ENCODE data around the gene MAML1.
A peak's percentile ranks its signal among the peaks of the same experiment; 100 is the strongest.

MAML1 gene

DNA sequence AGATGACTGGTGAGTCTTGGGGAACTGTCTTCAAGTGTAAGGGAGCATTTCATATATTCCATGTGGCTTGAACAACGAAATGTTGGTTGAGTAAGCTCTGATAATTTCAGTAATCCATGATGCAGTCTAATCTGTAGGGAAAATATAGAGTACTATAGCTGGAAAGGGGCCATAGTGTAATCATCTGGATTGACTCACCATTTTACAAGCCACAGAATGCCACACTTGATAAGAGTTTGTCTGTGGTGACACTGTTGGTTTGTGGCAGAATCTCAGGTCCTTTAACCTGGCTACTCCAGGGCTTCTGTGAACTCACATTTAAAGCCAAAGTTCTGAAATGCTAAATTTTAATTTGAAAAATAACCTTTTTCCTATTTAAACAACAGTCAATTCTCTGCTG is 16.3 kb upstream of the MAML1 start:
- Histone ChIP-seq H3K36me3 (ENCODE audit: control insufficient read depth in 1 of 2, insufficient read depth in 2 of 2, low read length in 2 of 2) (peaks cover 33 to 76% of the 10 kb centered on the region in 2 donors), H3K27me3 (ENCODE audit: low read depth, low read length) (no peaks in the 10 kb centered on the region), H3K4me3 (ENCODE audit: low read depth in 1 of 2, low read length in 2 of 2) (no peak overlapping the region), H3K4me1 (ENCODE audit: control insufficient read depth in 1 of 2, insufficient read depth in 2 of 2, low read length in 2 of 2) (no peaks in the 10 kb centered on the region), H3K9me3 (ENCODE audit: control insufficient read depth in 1 of 2, low read length in 2 of 2) (no peaks in the 10 kb centered on the region), H3K27ac (ENCODE audit: low read length) (no peak overlapping the region)

DNA sequence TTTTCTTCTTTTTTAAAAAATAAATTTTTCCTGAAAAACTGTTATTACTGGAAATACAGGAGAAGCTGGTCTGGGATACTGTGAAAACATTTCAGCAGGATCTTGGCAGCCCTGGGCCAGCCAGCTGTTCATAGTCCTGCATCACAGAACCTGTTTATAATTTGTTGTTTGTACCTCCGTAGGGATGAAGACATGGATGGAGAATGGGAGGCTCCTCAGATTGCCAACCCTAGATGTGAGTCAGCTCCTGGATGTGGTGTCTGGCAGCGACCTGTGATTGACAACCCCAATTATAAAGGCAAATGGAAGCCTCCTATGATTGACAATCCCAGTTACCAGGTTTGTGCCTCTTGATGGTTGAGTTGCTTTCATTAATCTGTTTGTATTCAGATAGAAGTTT is 12.4 kb upstream of the MAML1 start:
- H3K27me3 ChIP-seq (ENCODE audit: low read depth, low read length) = no peaks in the 10 kb centered on the region
- H3K4me3 ChIP-seq (ENCODE audit: low read depth in 1 of 2, low read length in 2 of 2) = no peak overlapping the region
- H3K4me1 ChIP-seq (ENCODE audit: control insufficient read depth in 1 of 2, insufficient read depth in 2 of 2, low read length in 2 of 2) = no peaks in the 10 kb centered on the region
- no peaks in the 10 kb centered on the region for H3K9me3 ChIP-seq (ENCODE audit: control insufficient read depth in 1 of 2, low read length in 2 of 2)
- H3K27ac ChIP-seq (ENCODE audit: low read length) = no peak overlapping the region
- peaks cover 61 to 89% of the 10 kb centered on the region in 2 donors for H3K36me3 ChIP-seq (ENCODE audit: control insufficient read depth in 1 of 2, insufficient read depth in 2 of 2, low read length in 2 of 2)

DNA sequence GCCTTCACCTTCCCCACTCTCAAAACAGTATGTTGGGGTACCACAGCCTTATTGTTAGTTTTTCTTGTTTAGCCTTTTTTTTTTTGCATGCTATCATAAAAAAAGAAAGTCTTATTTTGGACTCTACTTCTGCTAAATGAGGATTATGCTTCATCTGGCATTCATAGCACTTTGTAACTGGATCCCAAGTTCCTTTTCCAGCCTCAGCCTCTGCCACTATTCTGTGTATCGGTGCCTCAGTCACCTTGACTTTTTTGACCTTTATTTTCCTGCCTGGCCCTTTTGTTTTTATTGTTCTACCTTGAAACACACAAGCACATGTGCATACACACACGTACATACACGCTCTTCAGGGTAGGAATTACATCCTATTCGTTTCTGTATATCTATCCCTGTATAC is 8.5 kb upstream of the MAML1 start:
- peaks cover 64 to 81% of the 10 kb centered on the region in 2 donors for H3K36me3 ChIP-seq (ENCODE audit: control insufficient read depth in 1 of 2, insufficient read depth in 2 of 2, low read length in 2 of 2)
- H3K27me3 ChIP-seq (ENCODE audit: low read depth, low read length) = no peaks in the 10 kb centered on the region
- H3K9me3 ChIP-seq (ENCODE audit: control insufficient read depth in 1 of 2, low read length in 2 of 2) = no peaks in the 10 kb centered on the region
- H3K4me3 ChIP-seq (ENCODE audit: low read depth in 1 of 2, low read length in 2 of 2) = no peak overlapping the region
- no peak overlapping the region for H3K27ac ChIP-seq (ENCODE audit: low read length)
- no peaks in the 10 kb centered on the region for H3K4me1 ChIP-seq (ENCODE audit: control insufficient read depth in 1 of 2, insufficient read depth in 2 of 2, low read length in 2 of 2)

- no peaks in the 10 kb centered on the region for H3K27me3 ChIP-seq (ENCODE audit: low read depth, low read length)
- H3K4me1 ChIP-seq (ENCODE audit: control insufficient read depth in 1 of 2, insufficient read depth in 2 of 2, low read length in 2 of 2) = peaks cover 0 to 8% of the 10 kb centered on the region in 2 donors
- H3K9me3 ChIP-seq (ENCODE audit: control insufficient read depth in 1 of 2, low read length in 2 of 2) = no peaks in the 10 kb centered on the region
- peaks cover 75% of the 10 kb centered on the region in 2 donors for H3K36me3 ChIP-seq (ENCODE audit: control insufficient read depth in 1 of 2, insufficient read depth in 2 of 2, low read length in 2 of 2)
- no peak overlapping the region for H3K27ac ChIP-seq (ENCODE audit: low read length)
- H3K4me3 ChIP-seq (ENCODE audit: low read depth in 1 of 2, low read length in 2 of 2) = no peak overlapping the region
Measured at GRCh38 chr5:179727106-179727505, 5.5 kb upstream of the MAML1 start.

DNA sequence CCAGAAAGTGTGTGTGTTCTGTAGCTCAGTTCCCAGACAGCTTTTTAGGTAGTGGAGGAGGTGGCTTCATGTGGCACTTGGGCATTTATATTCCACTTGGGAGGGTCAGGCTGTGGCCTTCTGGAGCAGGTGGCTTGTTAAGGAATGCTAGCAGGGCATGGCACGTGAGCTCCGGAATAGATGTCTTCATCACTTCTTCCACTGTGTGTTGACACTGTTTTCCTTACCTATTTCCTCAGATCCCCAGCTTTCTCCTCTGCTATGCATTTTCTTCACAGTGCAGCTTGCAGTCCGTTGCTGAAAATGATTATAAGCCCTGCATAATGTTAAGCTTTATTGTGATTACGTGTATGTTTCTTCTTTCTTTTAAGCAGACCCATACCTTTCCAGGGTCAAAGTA is 3.3 kb upstream of the MAML1 start:
- peaks cover 3 to 16% of the 10 kb centered on the region in 2 donors for H3K4me1 ChIP-seq (ENCODE audit: control insufficient read depth in 1 of 2, insufficient read depth in 2 of 2, low read length in 2 of 2)
- no peaks in the 10 kb centered on the region for H3K27me3 ChIP-seq (ENCODE audit: low read depth, low read length)
- H3K9me3 ChIP-seq (ENCODE audit: control insufficient read depth in 1 of 2, low read length in 2 of 2) = no peaks in the 10 kb centered on the region
- H3K4me3 ChIP-seq (ENCODE audit: low read depth in 1 of 2, low read length in 2 of 2) = no peak overlapping the region
- no peak overlapping the region for H3K27ac ChIP-seq (ENCODE audit: low read length)
- H3K36me3 ChIP-seq (ENCODE audit: control insufficient read depth in 1 of 2, insufficient read depth in 2 of 2, low read length in 2 of 2) = peaks cover 53% of the 10 kb centered on the region in 2 donors

DNA sequence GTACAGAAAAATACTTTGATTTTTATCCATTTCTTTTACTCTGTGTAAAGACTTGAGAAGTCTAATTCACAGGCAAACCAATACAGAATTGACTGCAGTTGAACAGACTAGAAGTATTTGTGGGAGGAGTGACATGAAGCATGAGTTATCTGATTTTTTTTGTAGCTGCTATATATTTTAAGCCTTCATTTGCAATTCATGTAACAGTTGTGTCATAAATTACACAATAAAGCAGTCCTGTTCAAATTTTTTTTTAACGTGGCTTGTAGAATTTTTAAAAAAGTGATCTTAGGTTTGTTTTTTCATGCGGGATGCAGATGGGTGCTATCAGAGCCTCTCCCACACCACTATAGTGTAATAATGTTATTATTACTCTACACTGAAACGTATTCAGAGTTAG is 2.9 kb upstream of the MAML1 start:
- Histone ChIP-seq H3K36me3 (ENCODE audit: control insufficient read depth in 1 of 2, insufficient read depth in 2 of 2, low read length in 2 of 2) (peaks cover 49% of the 10 kb centered on the region in 2 donors), H3K27ac (ENCODE audit: low read length) (no peak overlapping the region), H3K4me1 (ENCODE audit: control insufficient read depth in 1 of 2, insufficient read depth in 2 of 2, low read length in 2 of 2) (peaks cover 5 to 20% of the 10 kb centered on the region in 2 donors)

DNA sequence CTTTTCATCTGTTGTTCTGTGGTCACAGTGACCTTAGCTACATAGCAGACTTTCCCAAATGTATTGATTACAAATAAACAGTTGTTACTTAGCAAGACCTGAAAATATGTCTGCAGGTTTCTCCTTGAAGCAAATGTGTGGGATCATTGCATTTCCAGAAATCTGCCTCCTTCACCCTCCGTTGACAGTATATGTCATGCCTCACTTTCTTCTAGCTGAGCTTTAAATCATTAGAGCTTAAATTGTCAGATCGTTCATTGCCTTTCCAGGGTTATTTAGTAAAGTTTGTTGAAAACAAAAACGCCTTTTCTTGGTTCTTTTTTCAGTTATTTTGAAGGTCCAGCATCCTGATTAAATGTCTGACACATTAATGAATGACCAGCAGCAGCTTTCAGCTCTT is 2.3 kb upstream of the MAML1 start:
- H3K36me3 ChIP-seq (ENCODE audit: control insufficient read depth in 1 of 2, insufficient read depth in 2 of 2, low read length in 2 of 2) = peaks cover 44 to 47% of the 10 kb centered on the region in 2 donors
- H3K4me1 ChIP-seq (ENCODE audit: control insufficient read depth in 1 of 2, insufficient read depth in 2 of 2, low read length in 2 of 2) = peaks cover 5 to 24% of the 10 kb centered on the region in 2 donors
- no peak overlapping the region for H3K27ac ChIP-seq (ENCODE audit: low read length)
- H3K4me3 ChIP-seq (ENCODE audit: low read depth in 1 of 2, low read length in 2 of 2) = no peak overlapping the region
- H3K27me3 ChIP-seq (ENCODE audit: low read depth, low read length) = no peaks in the 10 kb centered on the region
- H3K9me3 ChIP-seq (ENCODE audit: control insufficient read depth in 1 of 2, low read length in 2 of 2) = no peaks in the 10 kb centered on the region

More for the DNA sequence above, 2.9 kb upstream of the MAML1 start:
- Histone ChIP-seq H3K27me3 (ENCODE audit: low read depth, low read length) (no peaks in the 10 kb centered on the region), H3K9me3 (ENCODE audit: control insufficient read depth in 1 of 2, low read length in 2 of 2) (no peaks in the 10 kb centered on the region), H3K4me3 (ENCODE audit: low read depth in 1 of 2, low read length in 2 of 2) (no peak overlapping the region)

GRCh38 chr5:179730852-179731251 is 1.8 kb upstream of the MAML1 start:
- no peaks in the 10 kb centered on the region for H3K27me3 ChIP-seq (ENCODE audit: low read depth, low read length)
- H3K9me3 ChIP-seq (ENCODE audit: control insufficient read depth in 1 of 2, low read length in 2 of 2) = no peaks in the 10 kb centered on the region
- no peak overlapping the region for H3K4me3 ChIP-seq (ENCODE audit: low read depth in 1 of 2, low read length in 2 of 2)
- peak overlapping the region; percentile 34 for H3K27ac ChIP-seq (ENCODE audit: low read length)
- peaks cover 5 to 27% of the 10 kb centered on the region in 2 donors for H3K4me1 ChIP-seq (ENCODE audit: control insufficient read depth in 1 of 2, insufficient read depth in 2 of 2, low read length in 2 of 2)
- peaks cover 44 to 47% of the 10 kb centered on the region in 2 donors for H3K36me3 ChIP-seq (ENCODE audit: control insufficient read depth in 1 of 2, insufficient read depth in 2 of 2, low read length in 2 of 2)

- H3K4me3 ChIP-seq (ENCODE audit: low read depth in 1 of 2, low read length in 2 of 2) = peak overlapping the region; percentile 26 to 86
- H3K9me3 ChIP-seq (ENCODE audit: control insufficient read depth in 1 of 2, low read length in 2 of 2) = no peaks in the 10 kb centered on the region
- H3K36me3 ChIP-seq (ENCODE audit: control insufficient read depth in 1 of 2, insufficient read depth in 2 of 2, low read length in 2 of 2) = peaks cover 39 to 43% of the 10 kb centered on the region in 2 donors
- peak overlapping the region; percentile 34 for H3K27ac ChIP-seq (ENCODE audit: low read length)
- H3K4me1 ChIP-seq (ENCODE audit: control insufficient read depth in 1 of 2, insufficient read depth in 2 of 2, low read length in 2 of 2) = peaks cover 5 to 37% of the 10 kb centered on the region in 2 donors
- H3K27me3 ChIP-seq (ENCODE audit: low read depth, low read length) = no peaks in the 10 kb centered on the region
Measured at GRCh38 chr5:179731791-179732411, 721 bp upstream of the MAML1 start.

DNA sequence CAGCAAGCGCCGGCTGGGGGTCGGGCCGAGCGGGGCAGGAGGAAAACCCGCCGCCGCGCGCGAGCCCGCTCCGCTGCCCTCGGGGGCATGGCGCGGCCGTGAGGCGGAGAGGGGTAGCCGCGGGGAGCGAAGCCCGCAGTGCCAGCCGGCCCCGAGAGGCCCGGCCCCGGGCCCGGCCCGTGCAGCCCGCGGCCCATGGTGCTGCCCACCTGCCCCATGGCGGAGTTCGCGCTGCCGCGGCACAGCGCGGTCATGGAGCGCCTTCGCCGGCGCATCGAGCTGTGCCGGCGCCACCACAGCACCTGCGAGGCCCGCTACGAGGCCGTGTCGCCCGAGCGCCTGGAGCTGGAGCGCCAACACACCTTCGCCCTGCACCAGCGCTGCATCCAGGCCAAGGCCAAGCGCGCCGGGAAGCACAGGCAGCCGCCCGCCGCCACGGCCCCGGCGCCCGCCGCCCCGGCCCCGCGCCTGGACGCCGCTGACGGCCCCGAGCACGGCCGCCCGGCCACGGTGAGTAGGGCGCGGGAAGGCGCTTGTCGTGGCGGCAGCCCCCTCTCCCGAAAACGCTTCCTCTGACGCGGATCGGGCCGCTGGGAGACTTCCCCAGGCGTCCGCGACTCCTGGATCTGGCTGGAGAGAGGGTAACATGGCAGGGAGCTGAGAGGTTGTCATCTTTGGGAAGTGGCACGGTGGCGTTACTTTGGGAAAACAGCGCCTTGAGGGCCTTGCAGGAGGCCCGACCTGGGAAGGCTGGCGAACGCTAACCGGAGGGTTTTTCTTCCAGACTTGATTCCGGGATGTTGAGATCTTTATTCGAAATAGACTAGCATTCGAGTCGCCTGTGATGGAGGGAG is 523 bp downstream of the MAML1 start:
- Histone ChIP-seq H3K9me3 (ENCODE audit: control insufficient read depth in 1 of 2, low read length in 2 of 2) (no peaks in the 10 kb centered on the region), H3K36me3 (ENCODE audit: control insufficient read depth in 1 of 2, insufficient read depth in 2 of 2, low read length in 2 of 2) (peaks cover 26 to 33% of the 10 kb centered on the region in 2 donors), H3K4me3 (ENCODE audit: low read depth in 1 of 2, low read length in 2 of 2) (peak overlapping the region; percentile 74 to 86), H3K4me1 (ENCODE audit: control insufficient read depth in 1 of 2, insufficient read depth in 2 of 2, low read length in 2 of 2) (peaks cover 5 to 45% of the 10 kb centered on the region in 2 donors), H3K27ac (ENCODE audit: low read length) (peak overlapping the region; percentile 72), H3K27me3 (ENCODE audit: low read depth, low read length) (no peaks in the 10 kb centered on the region)

DNA sequence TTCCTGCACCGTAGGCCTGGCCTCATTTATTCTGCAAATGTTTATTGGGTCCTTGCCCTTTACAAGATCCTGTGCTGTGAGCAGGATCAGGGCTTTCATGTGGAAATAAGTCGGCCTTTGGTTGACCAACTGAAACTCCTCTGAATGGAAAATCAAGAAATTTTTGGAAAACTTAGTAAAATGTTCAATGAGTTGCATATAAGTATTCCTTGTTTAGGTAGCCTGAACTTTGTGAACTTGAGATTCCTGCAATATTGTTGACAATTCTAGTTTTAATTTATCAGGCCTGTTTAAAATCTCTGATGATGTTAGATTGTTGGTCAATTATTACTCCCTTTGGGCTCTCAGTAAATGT is 1.1 kb downstream of the MAML1 start:
- H3K27me3 ChIP-seq (ENCODE audit: low read depth, low read length) = no peaks in the 10 kb centered on the region
- H3K9me3 ChIP-seq (ENCODE audit: control insufficient read depth in 1 of 2, low read length in 2 of 2) = no peaks in the 10 kb centered on the region
- H3K36me3 ChIP-seq (ENCODE audit: control insufficient read depth in 1 of 2, insufficient read depth in 2 of 2, low read length in 2 of 2) = peaks cover 21 to 27% of the 10 kb centered on the region in 2 donors
- peak overlapping the region; percentile 72 for H3K27ac ChIP-seq (ENCODE audit: low read length)
- peak overlapping the region; percentile 74 to 86 for H3K4me3 ChIP-seq (ENCODE audit: low read depth in 1 of 2, low read length in 2 of 2)
- peaks cover 9 to 51% of the 10 kb centered on the region in 2 donors for H3K4me1 ChIP-seq (ENCODE audit: control insufficient read depth in 1 of 2, insufficient read depth in 2 of 2, low read length in 2 of 2)

Measured in muscle layer of duodenum (tissue), 2 donors.